ENCODE results near the gene GABRA1. TPM values are rescaled to one million over a fixed set of nuclear protein-coding genes. Genes with fewer than 3 reads are reported as not detected.

Gene GABRA1
- total RNA-seq, 1 experiment from 2014 or later: not detected

GRCh38 chr5:161899590-161899989 is 51.7 kb downstream of the GABRA1 start:
- Histone ChIP-seq H3K79me1 (ENCODE audit: insufficient read depth, low read depth, low read length, poor library complexity, severe bottlenecking) (no peaks in the 10 kb centered on the region), H3K9ac (ENCODE audit: extremely low read depth, insufficient read length, low read length) (no peak overlapping the region), H4K8ac (replicated peaks; ENCODE audit: insufficient read length, low read depth, low read length) (no peak overlapping the region), H3K9me3 (ENCODE audit: control insufficient read depth, low read depth, low read length) (no peaks in the 10 kb centered on the region), H2BK15ac (ENCODE audit: low read depth, low read length) (no peak overlapping the region), H3K79me2 (ENCODE audit: insufficient read depth, low read length) (no peaks in the 10 kb centered on the region), H2BK120ac (ENCODE audit: low read depth, low read length, poor library complexity, severe bottlenecking) (no peak overlapping the region), H3K27me3 (ENCODE audit: insufficient read depth, low read length) (no peaks in the 10 kb centered on the region), H2AFZ (ENCODE audit: low read length) (no peak overlapping the region), H3K14ac (ENCODE audit: insufficient read depth, low read length) (no peak overlapping the region), H3T11ph (ENCODE audit: low read length) (no peak overlapping the region), H3K4ac (ENCODE audit: low read depth, low read length) (no peak overlapping the region), H4K91ac (ENCODE audit: insufficient read length, low read depth, low read length) (no peak overlapping the region), H3K56ac (ENCODE audit: insufficient read length, low read depth, low read length) (no peak overlapping the region), H3K4me2 (ENCODE audit: insufficient read depth, insufficient read length, low read length) (no peak overlapping the region), H3K4me1 (ENCODE audit: insufficient read depth, low read length) (no peaks in the 10 kb centered on the region), H2BK12ac (ENCODE audit: insufficient read length, low read depth, low read length) (no peak overlapping the region), H3K18ac (ENCODE audit: insufficient read length, low read depth, low read length) (no peak overlapping the region), H3K23me2 (ENCODE audit: insufficient read length, low read depth, low read length, poor library complexity, severe bottlenecking) (no peaks in the 10 kb centered on the region), H4K20me1 (ENCODE audit: control insufficient read depth, insufficient read depth, insufficient read length) (no peaks in the 10 kb centered on the region), H2AK5ac (ENCODE audit: insufficient read length, low read length) (no peak overlapping the region), H3K23ac (ENCODE audit: insufficient read length, low read depth, low read length) (no peak overlapping the region), H2BK20ac (ENCODE audit: low read depth, low read length, poor library complexity, severe bottlenecking) (no peak overlapping the region), H3K27ac (ENCODE audit: insufficient read length, low read depth, low read length) (no peak overlapping the region), H2BK5ac (ENCODE audit: insufficient read length, low read length) (no peak overlapping the region), H4K5ac (ENCODE audit: insufficient read length, low read depth, low read length) (no peak overlapping the region)
- Mint-ChIP-seq H3K27me3 (ENCODE audit: low read depth) (no peaks in the 10 kb centered on the region), H3K27ac (no peak overlapping the region), H3K36me3 (ENCODE audit: insufficient read depth in 1 of 3, low read depth in 3 of 3) (no peaks in the 10 kb centered on the region), H3K4me3 (no peak overlapping the region), H3K4me1 (no peaks in the 10 kb centered on the region), H3K9me3 (no peaks in the 10 kb centered on the region)
- TF ChIP-seq CTCF (conservative IDR thresholded peaks at IDR 0.05): no peak
- no peak for DNase-seq
